KBM-7 (cell line): ENCODE data around the gene ATP2C1.

Source experiments
- DNase-seq: peaks from one replicate; pipeline ENCODE4 v3.0.0-alpha.2; 2015
- in situ Hi-C: fragments of 300-500 bp; cut with MboI; formaldehyde crosslinking; loops from 2 replicates; pipeline ENCODE4 v1.14.3; 2020; ENCODE audit warnings: low sequenced_read_pairs, low pct_unique_long_range_greater_than_20kb, mixed read lengths

ATP2C1 gene

GRCh38 chr3:131026321-131027151 is 132.7 kb downstream of the ATP2C1 start, which contains the start of the genes ASTE1 and NEK11:
ASTE1 (minus strand) TSS chr3:131026825; CDS start chr3:131025306, 1,519 bp downstream.
NEK11 (plus strand) TSS chr3:131026877; CDS start chr3:131029709, 2,832 bp downstream.
- in situ Hi-C loops, result loop anchor here (25.0 kb wide), 1 partner anchor 986 kb away; no protein-coding TSS in a partner anchor

GRCh38 chr3:131028844-131029243 is 135.0 kb downstream of the ATP2C1 start:
- in situ Hi-C loops, result loop anchor here (25.0 kb wide), 1 partner anchor 983 kb away; no protein-coding TSS in a partner anchor
- no peak for DNase-seq

More at GRCh38 chr3:131026321-131027151, 132.7 kb downstream of the ATP2C1 start, which contains the start of the genes ASTE1 and NEK11:
- DNase-seq, result peak; percentile 93

GRCh38 chr3:131031660-131032059 is 137.8 kb downstream of the ATP2C1 start:
- no peak for DNase-seq
- in situ Hi-C loops, result loop anchor here (25.0 kb wide), 1 partner anchor 981 kb away; no protein-coding TSS in a partner anchor

GRCh38 chr3:131033480-131034080 is 139.7 kb downstream of the ATP2C1 start:
- in situ Hi-C loops, result loop anchor here (25.0 kb wide), 1 partner anchor 979 kb away; no protein-coding TSS in a partner anchor
- DNase-seq, result peak; percentile 68

GRCh38 chr3:131036200-131036816 is 142.4 kb downstream of the ATP2C1 start:
- in situ Hi-C loops, result loop anchor here (25.0 kb wide), 1 partner anchor 976 kb away; no protein-coding TSS in a partner anchor
- DNase-seq, result no peak

- no peak for DNase-seq
- in situ Hi-C loops, result loop anchor here (25.0 kb wide), 1 partner anchor 975 kb away; no protein-coding TSS in a partner anchor
Measured at GRCh38 chr3:131036986-131037385, 143.1 kb downstream of the ATP2C1 start.

GRCh38 chr3:131038326-131038725 is 144.4 kb downstream of the ATP2C1 start:
- no peak for DNase-seq
- in situ Hi-C loops, result loop anchor here (25.0 kb wide), 1 partner anchor 974 kb away; no protein-coding TSS in a partner anchor

- DNase-seq, result peak; percentile 50
- in situ Hi-C loops, result loop anchor here (25.0 kb wide), 1 partner anchor 970 kb away; no protein-coding TSS in a partner anchor
Measured at GRCh38 chr3:131042271-131042985, 148.5 kb downstream of the ATP2C1 start.

GRCh38 chr3:131047582-131047981 is 153.7 kb downstream of the ATP2C1 start:
- in situ Hi-C loops, result loop anchor here (25.0 kb wide), 1 partner anchor 965 kb away; no protein-coding TSS in a partner anchor
- DNase-seq, result no peak

- in situ Hi-C loops, result loop anchor here (25.0 kb wide), 1 partner anchor 964 kb away; no protein-coding TSS in a partner anchor
- no peak for DNase-seq
Measured at GRCh38 chr3:131048030-131048429, 154.1 kb downstream of the ATP2C1 start.

GRCh38 chr3:131050001-131050400 is 156.1 kb downstream of the ATP2C1 start:
- in situ Hi-C loops, result no loop called here
- DNase-seq, result no peak

- in situ Hi-C loops, result no loop called here
- DNase-seq, result peak; percentile 34
Measured at GRCh38 chr3:131053043-131053859, 159.4 kb downstream of the ATP2C1 start.
